GM12891 (cell line): ENCODE data around the gene KRTAP8-1.

Experiments used
- PAX5 ChIP-seq: IDR thresholded peaks from 2 replicates; pipeline ENCODE4 v1.6.1; 2011; ENCODE audit warnings: low read length, moderate library complexity, mild to moderate bottlenecking; ENCODE audit not compliant: insufficient read depth, severe bottlenecking
- POLR2A ChIP-seq: IDR thresholded peaks from 2 replicates; pipeline ENCODE4 v1.6.1; 2011; ENCODE audit warnings: low read depth, low read length, control low read depth
- POLR2AphosphoS5 ChIP-seq: IDR thresholded peaks from 2 replicates; pipeline ENCODE4 v1.6.1; 2011; ENCODE audit warnings: low read depth, low read length, control low read depth
- POU2F2 ChIP-seq: IDR thresholded peaks from 2 replicates; pipeline ENCODE4 v1.6.1; 2011; ENCODE audit warnings: low read depth, mild to moderate bottlenecking, control low read depth, low read length, moderate library complexity
- SPI1 ChIP-seq: IDR thresholded peaks from 2 replicates; pipeline ENCODE4 v1.6.1; 2011; ENCODE audit warnings: low read depth, low read length, control low read depth
- TAF1 ChIP-seq: IDR thresholded peaks from 2 replicates; pipeline ENCODE4 v1.6.1; 2011; ENCODE audit warnings: low read depth, low read length, control low read depth

- TF ChIP-seq POLR2A, result no peak
- TF ChIP-seq POLR2AphosphoS5, result no peak
- no peak for TF ChIP-seq TAF1
- no peak for TF ChIP-seq POU2F2
- TF ChIP-seq SPI1, result no peak
- no peak for TF ChIP-seq PAX5
These were observed at the start of gene KRTAP8-1 for GRCh38 chr21:30813174-30813573.
